T-cell (primary cell): ENCODE data around the gene COL25A1. TPM values are rescaled to one million over a fixed set of nuclear protein-coding genes. Genes with fewer than 3 reads are reported as not detected.

Source experiments
- ATAC-seq, 4 experiments: fragments of 200-7000 bp in 3 of 4; fragments of 150-1000 bp in 1 of 4; cut with Tn5 transposase; replicated peaks in 1 of 4; 1 replicate in 3 of 4; 2 replicates in 1 of 4; pipeline ENCODE4 v1.10.0; 2021; ENCODE audit warnings: moderate library complexity in 3 of 4, mild to moderate bottlenecking in 2 of 4, moderate number of reproducible peaks in 1 of 4
- CTCF ChIA-PET, 2 donors: fragments of 300-600 bp; sonication (Branson Sonifier 250); formaldehyde crosslinking; loops; one replicate each; lab custom pipeline; 2022; ENCODE audit warnings: antibody characterized with exemption in 2 of 2; lab: Charles Lee
- POLR2A ChIA-PET, 2 donors: fragments of 300-600 bp; sonication (Branson Sonifier 250); formaldehyde crosslinking; loops; one replicate each; lab custom pipeline; 2022; ENCODE audit warnings: antibody characterized with exemption in 2 of 2; lab: Charles Lee
- DNase-seq, 35 experiments: peaks; one replicate each; pipeline versions ENCODE4 v3.0.0 to v3.0.0-alpha.2; 2013 to 2023
- H3K27ac ChIP-seq: one replicate; pipeline ENCODE4 v1.5.1; 2013; ENCODE audit warnings: low read length
- H3K27me3 ChIP-seq, 2 experiments: replicated peaks in 1 of 2; 1 replicate in 1 of 2; 2 replicates in 1 of 2; pipeline versions ENCODE4 v1.6.1 to v1.7.0; 2013; ENCODE audit warnings: low read length in 1 of 2, mixed read lengths in 1 of 2; ENCODE audit not compliant: control insufficient read depth in 2 of 2, insufficient read depth in 2 of 2; ENCODE audit errors: extremely low read depth in 1 of 2
- H3K36me3 ChIP-seq, 2 donors: 1 replicate in 1 of 2; 2 replicates in 1 of 2; pipeline versions ENCODE4 v1.6.1 to v1.7.0; 2013; ENCODE audit warnings: low read length in 1 of 2; ENCODE audit not compliant: control insufficient read depth in 2 of 2, insufficient read depth in 1 of 2; ENCODE audit errors: extremely low read depth in 1 of 2
- H3K4me1 ChIP-seq, 2 experiments: 1 replicate in 1 of 2; 2 replicates in 1 of 2; pipeline versions ENCODE4 v1.6.1 to v1.7.0; 2013; ENCODE audit warnings: low read length in 2 of 2, mixed read lengths in 1 of 2; ENCODE audit not compliant: insufficient read depth in 2 of 2, control insufficient read depth in 1 of 2; ENCODE audit errors: extremely low read depth in 1 of 2
- H3K4me3 ChIP-seq, 2 donors: 1 replicate in 1 of 2; 2 replicates in 1 of 2; pipeline versions ENCODE4 v1.5.1 to v1.7.0; 2013; ENCODE audit warnings: mild to moderate bottlenecking in 2 of 2, low read length in 1 of 2, moderate library complexity in 1 of 2; ENCODE audit not compliant: control insufficient read depth in 1 of 2; ENCODE audit errors: extremely low read depth in 1 of 2
- H3K9me3 ChIP-seq: 2 replicates; pipeline ENCODE4 v1.7.0; 2013
- H3K27ac Mint-ChIP-seq, 2 donors: one replicate each; pipeline ENCODE4 v1.8.0; 2020 to 2021; ENCODE audit warnings: mild to moderate bottlenecking in 2 of 2, mixed read lengths in 2 of 2
- H3K27me3 Mint-ChIP-seq, 2 donors: one replicate each; pipeline ENCODE4 v1.8.0; 2021 to 2022; ENCODE audit warnings: mixed read lengths in 2 of 2
- H3K36me3 Mint-ChIP-seq: one replicate; pipeline ENCODE4 v1.8.0; 2021; ENCODE audit warnings: mixed read lengths
- H3K4me1 Mint-ChIP-seq, 3 donors: one replicate each; pipeline ENCODE4 v1.8.0; 2020 to 2022; ENCODE audit warnings: mixed read lengths in 3 of 3, mild to moderate bottlenecking in 1 of 3
- H3K4me3 Mint-ChIP-seq, 3 donors: one replicate each; pipeline ENCODE4 v1.8.0; 2020 to 2022; ENCODE audit warnings: mild to moderate bottlenecking in 3 of 3, mixed read lengths in 3 of 3, moderate library complexity in 3 of 3
- H3K9me3 Mint-ChIP-seq, 3 donors: one replicate each; pipeline ENCODE4 v1.8.0; 2020 to 2022; ENCODE audit warnings: mixed read lengths in 3 of 3
- WGBS: methylation state at CpG from one replicate; pipeline ENCODE4 v1.1.5; 2013; ENCODE audit warnings: missing lambda C conversion rate; ENCODE audit not compliant: insufficient coverage; 5-methylcytosine and 5-hydroxymethylcytosine counted together
- total RNA-seq, 35 experiments: library from RNA in 6 of 35; stranded (reverse) in 6 of 35; fragments of 120-200 nt in 1 of 35; gene quantifications; one replicate each; pipeline versions ENCODE4 v1.2.1 to v1.2.4 and lab custom pipeline; 2013 to 2026

Gene COL25A1
- total RNA-seq, 5 donors from 2014 or later (not counting 1 experiment from before 2014, with no cell fraction given), result 0.53 to 0.56 TPM; not detected in 3

GRCh38 chr4:109295081-109295480 lies 7.4 kb downstream of the COL25A1 start:
- H3K27ac Mint-ChIP-seq, result no peak overlapping the region
- H3K9me3 ChIP-seq, result no peaks in the 10 kb centered on the region
- ATAC-seq (no peak), DNase-seq (no peak)
- H3K36me3 ChIP-seq, result no peaks in the 10 kb centered on the region
- no peak overlapping the region for H3K4me3 ChIP-seq
- no peaks in the 10 kb centered on the region for H3K36me3 Mint-ChIP-seq
- no peaks in the 10 kb centered on the region for H3K4me1 ChIP-seq
- H3K27me3 Mint-ChIP-seq, result peaks cover 24 to 33% of the 10 kb centered on the region in 2 donors
- ChIA-PET POLR2A (interaction anchor here in 1 of 2 donors (0.6 kb wide), 1 partner anchor 563 kb away, joined by 3 read pairs; no protein-coding TSS in a partner anchor), CTCF (interaction anchor here in 1 of 2 donors (0.6 to 2.0 kb wide), 2 partner anchors 932 to 1276 kb away, joined by 5 to 6 read pairs; no protein-coding TSS in a partner anchor)
- no peaks in the 10 kb centered on the region for H3K9me3 Mint-ChIP-seq
- peaks cover 0 to 3% of the 10 kb centered on the region in 2 experiments for H3K27me3 ChIP-seq
- H3K27ac ChIP-seq, result no peak overlapping the region
- H3K4me1 Mint-ChIP-seq, result no peaks in the 10 kb centered on the region
- no peak overlapping the region for H3K4me3 Mint-ChIP-seq

- H3K4me1 Mint-ChIP-seq, result no peaks in the 10 kb centered on the region
- no peaks in the 10 kb centered on the region for H3K36me3 Mint-ChIP-seq
- Histone ChIP-seq H3K36me3 (no peaks in the 10 kb centered on the region), H3K4me1 (no peaks in the 10 kb centered on the region), H3K27me3 (peaks cover 0 to 3% of the 10 kb centered on the region in 2 experiments), H3K27ac (no peak overlapping the region), H3K4me3 (no peak overlapping the region), H3K9me3 (no peaks in the 10 kb centered on the region)
- H3K9me3 Mint-ChIP-seq, result no peaks in the 10 kb centered on the region
- POLR2A ChIA-PET, result interaction anchor here in 1 of 2 donors (0.6 kb wide), 1 partner anchor 563 kb away, joined by 3 read pairs; no protein-coding TSS in a partner anchor
- CTCF ChIA-PET, result interaction anchor here (0.6 to 2.0 kb wide), 3 partner anchors 15 to 1276 kb away, joined by 3 to 6 read pairs (median 5); no protein-coding TSS in a partner anchor
- H3K27me3 Mint-ChIP-seq, result peaks cover 18 to 28% of the 10 kb centered on the region in 2 donors
- H3K4me3 Mint-ChIP-seq, result no peak overlapping the region
- DNase-seq (no peak), ATAC-seq (no peak)
- H3K27ac Mint-ChIP-seq, result no peak overlapping the region
- no CpG with 5 or more reads among the region's 4 CpGs for WGBS
Observed at GRCh38 chr4:109294468-109295020, 7.9 kb downstream of the COL25A1 start.

DNA sequence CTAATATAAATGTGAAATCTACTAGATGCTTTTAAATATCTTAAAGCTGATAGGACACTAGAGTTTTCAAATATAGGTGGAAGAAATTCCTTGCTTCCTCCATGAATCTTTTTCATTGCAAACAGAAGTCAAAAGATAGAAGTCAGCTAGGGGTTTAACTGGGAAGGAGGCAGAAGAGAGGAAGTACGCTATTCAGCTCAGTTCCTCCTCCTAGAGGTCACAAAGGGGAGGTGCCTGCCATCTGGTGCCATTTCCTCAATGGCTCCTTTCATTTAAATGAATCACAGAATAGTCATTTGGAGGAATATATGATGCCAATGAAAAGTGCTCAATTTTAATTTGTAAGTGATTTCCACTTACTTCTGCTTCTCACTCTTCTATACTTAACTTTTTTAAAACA lies 8.5 kb downstream of the COL25A1 start:
- Histone ChIP-seq H3K4me3 (no peak overlapping the region), H3K27me3 (peaks cover 0 to 3% of the 10 kb centered on the region in 2 experiments), H3K27ac (no peak overlapping the region), H3K9me3 (no peaks in the 10 kb centered on the region), H3K36me3 (no peaks in the 10 kb centered on the region), H3K4me1 (no peaks in the 10 kb centered on the region)
- Mint-ChIP-seq H3K9me3 (no peaks in the 10 kb centered on the region), H3K27ac (no peak overlapping the region), H3K4me3 (no peak overlapping the region), H3K27me3 (peaks cover 18 to 24% of the 10 kb centered on the region in 2 donors), H3K36me3 (no peaks in the 10 kb centered on the region), H3K4me1 (no peaks in the 10 kb centered on the region)
- ATAC-seq (peak in 1 of 4 experiments; percentile 53), DNase-seq (peak in 5 of 35 experiments; percentile 1 to 31 (median 7))
- POLR2A ChIA-PET, result no interaction called here
- 20% methylated on average over 1 of the region's 1 CpG for WGBS
- CTCF ChIA-PET, result interaction anchor here (0.6 to 2.0 kb wide), 5 partner anchors 9 to 1275 kb away, joined by 3 to 9 read pairs (median 3); no protein-coding TSS in a partner anchor

- H3K27me3 ChIP-seq, result peaks cover 0 to 3% of the 10 kb centered on the region in 2 experiments
- ATAC-seq, result no peak
- no peaks in the 10 kb centered on the region for H3K36me3 ChIP-seq
- Mint-ChIP-seq H3K36me3 (no peaks in the 10 kb centered on the region), H3K27me3 (peaks cover 13 to 15% of the 10 kb centered on the region in 2 donors), H3K4me1 (no peaks in the 10 kb centered on the region), H3K9me3 (no peaks in the 10 kb centered on the region), H3K27ac (no peak overlapping the region), H3K4me3 (no peak overlapping the region)
- WGBS, result no CpG with 5 or more reads among the region's 2 CpGs
- no peak for DNase-seq
- POLR2A ChIA-PET, result no interaction called here
- H3K4me3 ChIP-seq, result no peak overlapping the region
- no peaks in the 10 kb centered on the region for H3K4me1 ChIP-seq
- H3K9me3 ChIP-seq, result no peaks in the 10 kb centered on the region
- no peak overlapping the region for H3K27ac ChIP-seq
- CTCF ChIA-PET, result no interaction called here
Observed at GRCh38 chr4:109291707-109292238, 10.7 kb downstream of the COL25A1 start.

DNA sequence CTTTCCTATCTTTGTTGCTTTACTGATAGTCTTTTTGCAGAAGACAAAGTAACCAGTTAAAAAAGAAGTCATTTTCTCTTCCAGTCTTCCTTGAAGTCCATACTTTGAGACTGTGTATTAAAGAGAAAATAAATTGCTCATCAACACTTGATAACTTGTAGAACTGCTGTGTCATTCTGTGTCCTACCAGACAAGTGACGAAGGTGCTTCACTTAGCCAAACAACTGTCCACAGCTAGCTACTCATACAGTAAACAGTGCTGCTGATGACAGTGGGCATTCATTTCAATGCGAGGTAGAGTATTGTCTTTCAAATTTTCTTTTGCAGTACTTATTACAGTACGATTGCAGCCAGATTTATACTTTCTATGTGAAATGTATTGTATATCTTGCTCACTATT lies 11.5 kb downstream of the COL25A1 start:
- no peaks in the 10 kb centered on the region for H3K36me3 ChIP-seq
- WGBS, result no CpG with 5 or more reads among the region's 3 CpGs
- no peaks in the 10 kb centered on the region for H3K4me1 Mint-ChIP-seq
- no peak overlapping the region for H3K4me3 Mint-ChIP-seq
- no peak for DNase-seq
- H3K4me1 ChIP-seq, result no peaks in the 10 kb centered on the region
- no peak for ATAC-seq
- ChIA-PET POLR2A (no interaction called here), CTCF (no interaction called here)
- H3K27ac ChIP-seq, result no peak overlapping the region
- no peaks in the 10 kb centered on the region for H3K36me3 Mint-ChIP-seq
- H3K27ac Mint-ChIP-seq, result no peak overlapping the region
- H3K9me3 Mint-ChIP-seq, result no peaks in the 10 kb centered on the region
- peaks cover 0 to 3% of the 10 kb centered on the region in 2 experiments for H3K27me3 ChIP-seq
- no peaks in the 10 kb centered on the region for H3K9me3 ChIP-seq
- no peak overlapping the region for H3K4me3 ChIP-seq
- H3K27me3 Mint-ChIP-seq, result peaks cover 8 to 9% of the 10 kb centered on the region in 2 donors

- no peaks in the 10 kb centered on the region for H3K9me3 ChIP-seq
- H3K27ac ChIP-seq, result no peak overlapping the region
- no peaks in the 10 kb centered on the region for H3K27me3 ChIP-seq
- Mint-ChIP-seq H3K27me3 (no peaks in the 10 kb centered on the region), H3K4me3 (no peak overlapping the region), H3K36me3 (no peaks in the 10 kb centered on the region), H3K4me1 (no peaks in the 10 kb centered on the region), H3K27ac (no peak overlapping the region), H3K9me3 (no peaks in the 10 kb centered on the region)
- no peak overlapping the region for H3K4me3 ChIP-seq
- no peaks in the 10 kb centered on the region for H3K36me3 ChIP-seq
- ATAC-seq (no peak), DNase-seq (no peak)
- POLR2A ChIA-PET, result interaction anchor here in 1 of 2 donors (0.7 kb wide), 1 partner anchor 188 kb away, joined by 4 read pairs; no protein-coding TSS in a partner anchor
- no peaks in the 10 kb centered on the region for H3K4me1 ChIP-seq
- WGBS, result no CpG with 5 or more reads among the region's 3 CpGs
- CTCF ChIA-PET, result interaction anchor here in 1 of 2 donors (1.0 kb wide), 1 partner anchor 7 kb away, joined by 3 read pairs; no protein-coding TSS in a partner anchor
Observed at GRCh38 chr4:109278594-109279031, 23.8 kb downstream of the COL25A1 start.
